Neutrophil (primary cell): ENCODE results near the gene DNAAF5.

Experiments used
- H3K27ac ChIP-seq: fragments of 200-600 bp; sonication (generic); 2 replicates; pipeline ENCODE4 v1.5.1; 2016; ENCODE audit warnings: mild to moderate bottlenecking, moderate library complexity
- H3K27me3 ChIP-seq: fragments of 200-600 bp; sonication (generic); 2 replicates; pipeline ENCODE4 v1.6.0; 2016; ENCODE audit warnings: mild to moderate bottlenecking
- H3K36me3 ChIP-seq: fragments of 200-600 bp; sonication (generic); 2 replicates; pipeline ENCODE4 v1.5.1; 2017
- H3K4me1 ChIP-seq, 2 experiments: fragments of 200-600 bp in 1 of 2; sonication (generic) in 1 of 2; 1 replicate in 1 of 2; 2 replicates in 1 of 2; pipeline versions ENCODE4 v1.5.1 to v1.6.1; 2013 to 2016; ENCODE audit warnings: low read depth in 1 of 2, low read length in 1 of 2, mild to moderate bottlenecking in 1 of 2, moderate library complexity in 1 of 2; ENCODE audit not compliant: control insufficient read depth in 1 of 2, insufficient read depth in 1 of 2
- H3K4me3 ChIP-seq, 2 experiments: fragments of 200-600 bp in 1 of 2; sonication (generic) in 1 of 2; 1 replicate in 1 of 2; 2 replicates in 1 of 2; pipeline ENCODE4 v1.5.1; 2013 to 2016; ENCODE audit warnings: low read depth in 1 of 2, low read length in 1 of 2, mild to moderate bottlenecking in 1 of 2, moderate library complexity in 1 of 2
- H3K9me3 ChIP-seq: fragments of 200-600 bp; sonication (generic); 2 replicates; pipeline ENCODE4 v1.5.1; 2016
- CTCF ChIP-seq: fragments of 200-600 bp; sonication (generic); IDR thresholded peaks from 2 replicates; pipeline ENCODE4 v1.5.1; 2016; ENCODE audit warnings: antibody characterized with exemption

DNAAF5 gene

GRCh38 chr7:728602-729001, 2.1 kb downstream of the DNAAF5 start:
- TF ChIP-seq CTCF = no peak
- H3K4me1 ChIP-seq = peaks cover 3 to 14% of the 10 kb centered on the region in 2 experiments
- H3K36me3 ChIP-seq = no peaks in the 10 kb centered on the region
- peaks cover 4% of the 10 kb centered on the region for H3K27me3 ChIP-seq
- no peaks in the 10 kb centered on the region for H3K9me3 ChIP-seq
- no peak overlapping the region for H3K4me3 ChIP-seq
- no peak overlapping the region for H3K27ac ChIP-seq

GRCh38 chr7:729140-730000, 2.9 kb downstream of the DNAAF5 start:
- no peak overlapping the region for H3K4me3 ChIP-seq
- H3K4me1 ChIP-seq = peaks cover 3 to 14% of the 10 kb centered on the region in 2 experiments
- no peaks in the 10 kb centered on the region for H3K9me3 ChIP-seq
- no peaks in the 10 kb centered on the region for H3K36me3 ChIP-seq
- peaks cover 4% of the 10 kb centered on the region for H3K27me3 ChIP-seq
- TF ChIP-seq CTCF = no peak
- no peak overlapping the region for H3K27ac ChIP-seq

GRCh38 chr7:730501-731439, 4.3 kb downstream of the DNAAF5 start:
- Histone ChIP-seq H3K27ac (no peak overlapping the region), H3K4me3 (no peak overlapping the region), H3K27me3 (peaks cover 4% of the 10 kb centered on the region), H3K4me1 (peaks cover 3 to 14% of the 10 kb centered on the region in 2 experiments), H3K36me3 (no peaks in the 10 kb centered on the region), H3K9me3 (no peaks in the 10 kb centered on the region)
- TF ChIP-seq CTCF = no peak

GRCh38 chr7:731440-732085, 5.1 kb downstream of the DNAAF5 start:
- Histone ChIP-seq H3K4me1 (peaks cover 0 to 7% of the 10 kb centered on the region in 2 experiments), H3K4me3 (no peak overlapping the region), H3K36me3 (no peaks in the 10 kb centered on the region), H3K27ac (no peak overlapping the region), H3K27me3 (peaks cover 4% of the 10 kb centered on the region), H3K9me3 (no peaks in the 10 kb centered on the region)
- no peak for TF ChIP-seq CTCF

- Histone ChIP-seq H3K27ac (no peak overlapping the region), H3K9me3 (no peaks in the 10 kb centered on the region), H3K4me1 (peaks cover 0 to 6% of the 10 kb centered on the region in 2 experiments), H3K27me3 (peaks cover 4% of the 10 kb centered on the region), H3K36me3 (no peaks in the 10 kb centered on the region), H3K4me3 (no peak overlapping the region)
- no peak for TF ChIP-seq CTCF
Observed at GRCh38 chr7:732094-732541, 5.6 kb downstream of the DNAAF5 start.
